Upper lobe of left lung (tissue), 4 donors: ENCODE results near the gene SAA4.
"Not testable (repeated sequence)": the region's sequence is repeated elsewhere in the genome, so short reads cannot be mapped to it uniquely, and the experiment has no call there.

Source experiments
- CTCF ChIP-seq, 6 experiments: fragments of 450-650 bp in 4 of 6; fragments of 200-600 bp in 2 of 6; sonication (generic) in 2 of 6; IDR thresholded peaks; one replicate each; pipeline ENCODE4 v1.5.1; 2016 to 2019; ENCODE audit warnings: antibody characterized with exemption in 6 of 6
- EP300 ChIP-seq, 4 donors: sonication (generic); formaldehyde crosslinking; IDR thresholded peaks; one replicate each; pipeline ENCODE4 v1.5.1; 2017; ENCODE audit warnings: antibody characterized with exemption in 4 of 4, control low read depth in 2 of 4
- POLR2A ChIP-seq, 4 donors: fragments of 450-650 bp; IDR thresholded peaks; one replicate each; pipeline ENCODE4 v1.5.1; 2016 to 2017; ENCODE audit warnings: antibody characterized with exemption in 4 of 4, mild to moderate bottlenecking in 2 of 4
- POLR2AphosphoS5 ChIP-seq, 2 donors: sonication (generic); formaldehyde crosslinking; IDR thresholded peaks; one replicate each; pipeline ENCODE4 v1.5.1; 2017; ENCODE audit warnings: antibody characterized with exemption in 2 of 2

GRCh38 chr11:18267335-18268133, 30.9 kb upstream of the SAA4 start:
- TF ChIP-seq POLR2AphosphoS5, CTCF, POLR2A, EP300 (IDR thresholded peaks at IDR 0.05): not testable (repeated sequence)
